NCI-H526 treated with DMSO at 0.1 percent for 48 hours (cell line): ENCODE results near the gene LMO2.

Experiments
- DNase-seq: peaks from one replicate; lab custom pipeline; 2025; lab: John Stamatoyannopoulos, UW

The LMO2 gene

GRCh38 chr11:33913991-33914390 is 22.1 kb upstream of the LMO2 start:
- no peak for DNase-seq

GRCh38 chr11:33912405-33913361 is 20.8 kb upstream of the LMO2 start:
- DNase-seq = no peak

- DNase-seq = no peak
Observed at GRCh38 chr11:33910958-33911339, 19.1 kb upstream of the LMO2 start.

GRCh38 chr11:33910296-33910957 is 18.6 kb upstream of the LMO2 start:
- no peak for DNase-seq

- no peak for DNase-seq
Observed at GRCh38 chr11:33909552-33909951, 17.7 kb upstream of the LMO2 start.

- DNase-seq = no peak
Observed at GRCh38 chr11:33909150-33909549, 17.3 kb upstream of the LMO2 start.

- DNase-seq = no peak
Observed at GRCh38 chr11:33907421-33907820, 15.5 kb upstream of the LMO2 start.

- DNase-seq = no peak
Observed at GRCh38 chr11:33906484-33907186, 14.8 kb upstream of the LMO2 start.

GRCh38 chr11:33904102-33904501 is 12.2 kb upstream of the LMO2 start:
- no peak for DNase-seq

- DNase-seq = no peak
Observed at GRCh38 chr11:33900159-33900840, 8.4 kb upstream of the LMO2 start.

GRCh38 chr11:33899400-33900037 is 7.6 kb upstream of the LMO2 start:
- no peak for DNase-seq

- no peak for DNase-seq
Observed at GRCh38 chr11:33898957-33899356, 7.1 kb upstream of the LMO2 start.

- DNase-seq = no peak
Observed at GRCh38 chr11:33897761-33898375, 6.0 kb upstream of the LMO2 start.

- DNase-seq = no peak
Observed at GRCh38 chr11:33896911-33897310, 5.0 kb upstream of the LMO2 start.

- no peak for DNase-seq
Observed at GRCh38 chr11:33895752-33896137, 3.9 kb upstream of the LMO2 start.

GRCh38 chr11:33894398-33894746 is 2.5 kb upstream of the LMO2 start:
- no peak for DNase-seq

GRCh38 chr11:33893711-33894397 is 2.0 kb upstream of the LMO2 start:
- DNase-seq = no peak

GRCh38 chr11:33892906-33893594 is 1.2 kb upstream of the LMO2 start:
- DNase-seq = no peak

GRCh38 chr11:33889821-33890378 is 2.0 kb downstream of the LMO2 start:
- DNase-seq = no peak

GRCh38 chr11:33889296-33889695 is 2.6 kb downstream of the LMO2 start:
- no peak for DNase-seq
